ENCODE results near the gene FYN.

Gene FYN

GRCh38 chr6:111722179-111722731 is 151.0 kb downstream of the FYN start:
- FAIRE-seq (no peak), DNase-seq (ENCODE audit: insufficient read length, low spot score) (no peak)
- TF ChIP-seq SPI1 (IDR thresholded peaks at IDR 0.05; ENCODE audit: low read depth, low read length) (no peak), POLR2A (IDR thresholded peaks at IDR 0.05; ENCODE audit: low read depth, low read length) (no peak), PAX5 (IDR thresholded peaks at IDR 0.05; ENCODE audit: insufficient read depth, low read length, severe bottlenecking) (no peak), POLR2AphosphoS5 (IDR thresholded peaks at IDR 0.05; ENCODE audit: low read depth, low read length) (no peak), POU2F2 (IDR thresholded peaks at IDR 0.05; ENCODE audit: low read depth, low read length) (no peak), TAF1 (IDR thresholded peaks at IDR 0.05; ENCODE audit: low read depth, low read length) (no peak)

GRCh38 chr6:111721753-111722154 is 151.5 kb downstream of the FYN start:
- TF ChIP-seq SPI1 (IDR thresholded peaks at IDR 0.05; ENCODE audit: low read depth, low read length) (no peak), POU2F2 (IDR thresholded peaks at IDR 0.05; ENCODE audit: low read depth, low read length) (no peak), POLR2A (IDR thresholded peaks at IDR 0.05; ENCODE audit: low read depth, low read length) (no peak), POLR2AphosphoS5 (IDR thresholded peaks at IDR 0.05; ENCODE audit: low read depth, low read length) (no peak), TAF1 (IDR thresholded peaks at IDR 0.05; ENCODE audit: low read depth, low read length) (no peak), PAX5 (IDR thresholded peaks at IDR 0.05; ENCODE audit: insufficient read depth, low read length, severe bottlenecking) (no peak)
- FAIRE-seq: peak; percentile 82
- peak; percentile 13 for DNase-seq (ENCODE audit: insufficient read length, low spot score)

DNA sequence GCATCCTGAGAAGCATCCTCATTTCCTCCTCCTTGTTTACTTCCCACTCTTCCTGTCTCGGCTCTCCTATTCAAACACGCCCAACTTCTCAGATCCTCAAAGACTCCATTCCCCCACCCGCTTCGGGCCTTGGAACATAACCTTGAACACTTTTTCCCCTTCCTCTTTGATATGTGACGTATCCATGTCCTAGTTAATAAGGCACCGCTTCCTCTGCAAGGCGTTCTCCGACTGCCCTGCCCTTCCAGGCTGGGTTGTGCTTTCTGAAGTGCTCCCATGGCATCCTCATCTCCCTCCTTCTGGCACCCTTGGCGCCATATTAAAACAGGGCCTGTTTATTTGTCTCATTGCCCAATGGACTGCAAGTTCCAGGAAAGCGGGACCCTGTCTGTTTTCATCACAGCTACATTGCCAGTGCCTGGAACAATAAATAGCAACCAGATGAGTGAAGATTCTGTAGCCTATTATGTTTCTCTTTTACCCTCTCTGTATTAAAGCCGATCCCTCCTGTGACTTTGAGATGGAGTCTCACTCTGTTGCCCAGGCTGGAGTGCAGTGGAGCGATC is 152.2 kb downstream of the FYN start:
- DNase-seq (ENCODE audit: insufficient read length, low spot score) (no peak), FAIRE-seq (no peak)
- TF ChIP-seq PAX5 (IDR thresholded peaks at IDR 0.05; ENCODE audit: insufficient read depth, low read length, severe bottlenecking): no peak
- TF ChIP-seq POLR2AphosphoS5 (IDR thresholded peaks at IDR 0.05; ENCODE audit: low read depth, low read length): no peak
- no peak for TF ChIP-seq POU2F2 (IDR thresholded peaks at IDR 0.05; ENCODE audit: low read depth, low read length)
- TF ChIP-seq SPI1 (IDR thresholded peaks at IDR 0.05; ENCODE audit: low read depth, low read length): no peak
- no peak for TF ChIP-seq POLR2A (IDR thresholded peaks at IDR 0.05; ENCODE audit: low read depth, low read length)
- no peak for TF ChIP-seq TAF1 (IDR thresholded peaks at IDR 0.05; ENCODE audit: low read depth, low read length)

- FAIRE-seq: no peak
- DNase-seq (ENCODE audit: insufficient read length, low spot score): no peak
- no peak for TF ChIP-seq TAF1 (IDR thresholded peaks at IDR 0.05; ENCODE audit: low read depth, low read length)
- TF ChIP-seq SPI1 (IDR thresholded peaks at IDR 0.05; ENCODE audit: low read depth, low read length): no peak
- TF ChIP-seq POU2F2 (IDR thresholded peaks at IDR 0.05; ENCODE audit: low read depth, low read length): no peak
- TF ChIP-seq POLR2A (IDR thresholded peaks at IDR 0.05; ENCODE audit: low read depth, low read length): no peak
- no peak for TF ChIP-seq PAX5 (IDR thresholded peaks at IDR 0.05; ENCODE audit: insufficient read depth, low read length, severe bottlenecking)
- no peak for TF ChIP-seq POLR2AphosphoS5 (IDR thresholded peaks at IDR 0.05; ENCODE audit: low read depth, low read length)
Observed at GRCh38 chr6:111718990-111719389, 154.3 kb downstream of the FYN start.

GRCh38 chr6:111718326-111718725 is 154.9 kb downstream of the FYN start:
- FAIRE-seq (no peak), DNase-seq (ENCODE audit: insufficient read length, low spot score) (no peak)
- TF ChIP-seq POLR2A (IDR thresholded peaks at IDR 0.05; ENCODE audit: low read depth, low read length) (no peak), SPI1 (IDR thresholded peaks at IDR 0.05; ENCODE audit: low read depth, low read length) (no peak), PAX5 (IDR thresholded peaks at IDR 0.05; ENCODE audit: insufficient read depth, low read length, severe bottlenecking) (no peak), POLR2AphosphoS5 (IDR thresholded peaks at IDR 0.05; ENCODE audit: low read depth, low read length) (no peak), POU2F2 (IDR thresholded peaks at IDR 0.05; ENCODE audit: low read depth, low read length) (no peak), TAF1 (IDR thresholded peaks at IDR 0.05; ENCODE audit: low read depth, low read length) (no peak)

DNA sequence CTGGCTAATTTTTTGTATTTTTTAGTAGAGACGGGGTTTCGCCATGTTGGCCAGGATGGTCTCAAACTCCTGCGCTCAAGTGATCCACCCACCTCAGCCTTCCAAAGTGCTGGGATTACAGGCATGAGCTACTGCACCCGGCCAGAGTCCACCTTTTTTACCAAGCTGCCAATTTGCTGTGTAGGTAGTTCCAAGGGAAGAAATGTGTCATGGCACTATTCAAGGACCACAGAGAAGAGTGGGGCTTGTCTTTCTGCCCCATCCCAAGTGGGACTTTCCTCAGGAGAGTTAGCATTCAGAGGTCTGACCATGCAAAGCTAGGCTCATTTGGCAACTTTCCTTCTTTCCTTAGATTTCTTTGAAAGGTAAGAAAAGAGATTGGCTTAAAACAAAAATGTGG is 155.6 kb downstream of the FYN start:
- FAIRE-seq (no peak), DNase-seq (ENCODE audit: insufficient read length, low spot score) (no peak)
- TF ChIP-seq POLR2A (IDR thresholded peaks at IDR 0.05; ENCODE audit: low read depth, low read length) (no peak), TAF1 (IDR thresholded peaks at IDR 0.05; ENCODE audit: low read depth, low read length) (no peak), POLR2AphosphoS5 (IDR thresholded peaks at IDR 0.05; ENCODE audit: low read depth, low read length) (no peak), PAX5 (IDR thresholded peaks at IDR 0.05; ENCODE audit: insufficient read depth, low read length, severe bottlenecking) (no peak)

- FAIRE-seq (no peak), DNase-seq (ENCODE audit: insufficient read length, low spot score) (no peak)
- no peak for TF ChIP-seq SPI1 (IDR thresholded peaks at IDR 0.05; ENCODE audit: low read depth, low read length)
- TF ChIP-seq POLR2AphosphoS5 (IDR thresholded peaks at IDR 0.05; ENCODE audit: low read depth, low read length): no peak
- no peak for TF ChIP-seq POU2F2 (IDR thresholded peaks at IDR 0.05; ENCODE audit: low read depth, low read length)
Observed at GRCh38 chr6:111716325-111716724, 156.9 kb downstream of the FYN start.

- no peak for TF ChIP-seq TAF1 (IDR thresholded peaks at IDR 0.05; ENCODE audit: low read depth, low read length)
- TF ChIP-seq SPI1 (IDR thresholded peaks at IDR 0.05; ENCODE audit: low read depth, low read length): no peak
- TF ChIP-seq POLR2AphosphoS5 (IDR thresholded peaks at IDR 0.05; ENCODE audit: low read depth, low read length): no peak
- no peak for TF ChIP-seq POLR2A (IDR thresholded peaks at IDR 0.05; ENCODE audit: low read depth, low read length)
- TF ChIP-seq PAX5 (IDR thresholded peaks at IDR 0.05; ENCODE audit: insufficient read depth, low read length, severe bottlenecking): no peak
- no peak for TF ChIP-seq POU2F2 (IDR thresholded peaks at IDR 0.05; ENCODE audit: low read depth, low read length)
- FAIRE-seq: no peak
- no peak for DNase-seq (ENCODE audit: insufficient read length, low spot score)
Observed at GRCh38 chr6:111715321-111715720, 157.9 kb downstream of the FYN start.

DNA sequence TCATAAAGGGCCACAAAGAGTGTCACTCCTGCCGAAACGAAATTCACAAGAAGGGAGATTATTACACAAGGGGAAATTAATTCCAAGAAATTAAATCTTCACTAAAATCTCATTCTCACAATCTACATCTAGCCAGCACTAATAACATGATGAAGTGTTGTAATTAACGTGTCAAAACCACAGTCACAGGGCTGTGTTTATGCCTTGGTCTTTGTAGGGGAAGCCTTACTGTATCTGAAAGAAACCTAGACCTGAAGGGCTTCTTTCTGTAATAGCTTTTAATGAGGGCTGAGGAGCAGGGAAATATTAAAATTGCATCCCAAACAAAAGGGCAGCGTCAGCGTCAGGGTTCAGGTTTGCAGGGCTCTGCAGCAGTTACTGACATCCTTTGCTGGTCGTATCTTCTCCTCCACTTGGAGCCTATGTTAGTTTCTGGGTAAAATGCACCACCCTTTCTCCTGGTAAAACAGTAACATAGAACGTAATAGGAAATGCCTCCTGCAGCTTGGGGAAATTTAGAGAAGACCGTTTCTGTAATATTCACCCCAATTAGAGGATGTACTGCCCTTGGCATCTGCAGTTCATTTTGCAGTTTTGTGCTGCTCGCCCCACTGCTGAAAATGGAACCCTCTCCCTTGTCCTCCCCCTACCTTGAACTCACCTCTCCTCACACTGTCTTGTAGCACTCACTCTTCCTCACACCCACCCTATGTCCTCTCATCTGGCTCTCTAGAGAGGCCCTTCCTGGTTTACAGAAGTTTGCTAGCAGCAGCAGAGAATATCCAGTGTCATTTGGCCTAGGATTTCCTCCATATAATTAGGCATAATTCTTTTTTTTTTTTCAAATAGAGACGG is 158.6 kb downstream of the FYN start:
- TF ChIP-seq PAX5 (IDR thresholded peaks at IDR 0.05; ENCODE audit: insufficient read depth, low read length, severe bottlenecking) (no peak), POLR2A (IDR thresholded peaks at IDR 0.05; ENCODE audit: low read depth, low read length) (no peak), TAF1 (IDR thresholded peaks at IDR 0.05; ENCODE audit: low read depth, low read length) (no peak), SPI1 (IDR thresholded peaks at IDR 0.05; ENCODE audit: low read depth, low read length) (no peak), POLR2AphosphoS5 (IDR thresholded peaks at IDR 0.05; ENCODE audit: low read depth, low read length) (no peak), POU2F2 (IDR thresholded peaks at IDR 0.05; ENCODE audit: low read depth, low read length) (no peak)
- DNase-seq (ENCODE audit: insufficient read length, low spot score): no peak

More for the DNA sequence above, 158.6 kb downstream of the FYN start:
- FAIRE-seq: no peak

All from GM12891 (cell line).